ENCODE data around the gene PLEKHM2.

GRCh38 chr1:15740924-15741850 is 57.1 kb downstream of the PLEKHM2 start:
- TF ChIP-seq CTCF (IDR thresholded peaks at IDR 0.05; ENCODE audit: poor library complexity, severe bottlenecking) (peak; percentile 80), REST (IDR thresholded peaks at IDR 0.05; ENCODE audit: borderline replicate concordance) (no peak), RAD21 (conservative IDR thresholded peaks at IDR 0.05) (peak; percentile 77)
